NT2/D1 (cell line): ENCODE data around the gene AMH.
A peak's percentile ranks its signal among the peaks of the same experiment; 100 is the strongest.

Experiments used
- DNase-seq: peaks from one replicate; pipeline ENCODE4 v3.0.0-alpha.2; 2011; ENCODE audit warnings: low read depth, low spot score
- H3K27me3 ChIP-seq: 2 replicates; pipeline ENCODE4 v1.6.0; 2011; ENCODE audit warnings: mild to moderate bottlenecking; ENCODE audit not compliant: insufficient read length, insufficient read depth
- H3K36me3 ChIP-seq: 2 replicates; pipeline ENCODE4 v1.6.1; 2011; ENCODE audit warnings: mild to moderate bottlenecking, low read length, mixed read lengths; ENCODE audit not compliant: insufficient read depth, insufficient read length
- H3K4me1 ChIP-seq: 2 replicates; pipeline ENCODE4 v1.5.1; 2011; ENCODE audit not compliant: insufficient read depth, insufficient read length
- H3K4me3 ChIP-seq: 2 replicates; pipeline ENCODE4 v1.5.1; 2011; ENCODE audit warnings: low read depth; ENCODE audit not compliant: insufficient read length
- H3K9ac ChIP-seq: 2 replicates; pipeline ENCODE4 v1.6.0; 2011; ENCODE audit warnings: low read depth; ENCODE audit not compliant: insufficient read length
- H3K9me3 ChIP-seq: 2 replicates; pipeline ENCODE4 v1.5.1; 2011; ENCODE audit warnings: mild to moderate bottlenecking, low read length; ENCODE audit not compliant: insufficient read depth
- SUZ12 ChIP-seq: IDR thresholded peaks from 2 replicates; pipeline ENCODE4 v1.6.1; 2011; ENCODE audit not compliant: insufficient read length, insufficient read depth; ENCODE audit errors: extremely low read depth
- YY1 ChIP-seq: IDR thresholded peaks from 2 replicates; pipeline ENCODE4 v1.6.1; 2011; ENCODE audit not compliant: insufficient read length, insufficient read depth
- ZNF274 ChIP-seq: IDR thresholded peaks from 2 replicates; pipeline ENCODE4 v1.6.1; 2011; ENCODE audit warnings: mild to moderate bottlenecking, low read depth, low read length

The AMH gene

DNA sequence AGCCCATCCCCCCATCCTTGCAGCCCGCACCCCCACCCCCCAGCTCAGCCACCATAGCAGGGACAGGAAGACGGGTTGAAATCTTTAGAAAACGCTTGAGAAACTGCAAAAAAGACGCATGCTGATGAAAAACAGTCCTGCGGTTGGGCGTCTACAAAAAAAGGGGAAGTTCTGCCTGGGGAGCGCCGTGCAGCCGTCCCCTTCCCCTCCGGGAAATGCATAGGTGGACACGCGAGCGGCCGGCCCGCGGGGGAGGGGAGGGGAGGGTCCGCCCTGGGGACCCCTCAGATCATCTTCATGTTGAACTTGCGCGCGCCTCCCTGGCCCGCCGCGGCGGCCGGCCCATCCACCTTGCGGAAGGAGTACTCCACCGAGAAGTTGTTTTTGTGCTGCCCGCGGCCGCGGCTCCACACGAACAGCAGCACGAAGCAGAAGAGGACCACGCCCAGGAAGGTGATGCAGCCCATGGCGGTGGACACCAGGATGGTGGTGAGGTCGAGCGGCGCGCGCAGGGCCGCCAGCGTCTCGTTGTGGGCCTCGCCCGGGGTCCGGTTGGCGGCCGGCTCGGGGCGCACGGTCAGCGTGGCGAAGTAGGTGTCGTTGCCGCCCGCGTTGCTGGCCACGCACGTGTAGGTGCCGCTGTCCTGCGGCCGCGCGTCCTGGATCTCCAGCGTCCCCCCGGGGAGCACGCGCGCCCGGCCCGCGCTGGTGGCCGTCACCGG lies 40.8 kb downstream of the AMH start:
- Histone ChIP-seq H3K9ac (peak overlapping the region; percentile 27), H3K4me3 (peak overlapping the region; percentile 40), H3K36me3 (no peaks in the 10 kb centered on the region), H3K27me3 (peaks cover 87% of the 10 kb centered on the region), H3K9me3 (no peaks in the 10 kb centered on the region), H3K4me1 (peaks cover 20% of the 10 kb centered on the region)
- DNase-seq: no peak
- no peak for TF ChIP-seq SUZ12
- no peak for TF ChIP-seq ZNF274
- TF ChIP-seq YY1: no peak

DNA sequence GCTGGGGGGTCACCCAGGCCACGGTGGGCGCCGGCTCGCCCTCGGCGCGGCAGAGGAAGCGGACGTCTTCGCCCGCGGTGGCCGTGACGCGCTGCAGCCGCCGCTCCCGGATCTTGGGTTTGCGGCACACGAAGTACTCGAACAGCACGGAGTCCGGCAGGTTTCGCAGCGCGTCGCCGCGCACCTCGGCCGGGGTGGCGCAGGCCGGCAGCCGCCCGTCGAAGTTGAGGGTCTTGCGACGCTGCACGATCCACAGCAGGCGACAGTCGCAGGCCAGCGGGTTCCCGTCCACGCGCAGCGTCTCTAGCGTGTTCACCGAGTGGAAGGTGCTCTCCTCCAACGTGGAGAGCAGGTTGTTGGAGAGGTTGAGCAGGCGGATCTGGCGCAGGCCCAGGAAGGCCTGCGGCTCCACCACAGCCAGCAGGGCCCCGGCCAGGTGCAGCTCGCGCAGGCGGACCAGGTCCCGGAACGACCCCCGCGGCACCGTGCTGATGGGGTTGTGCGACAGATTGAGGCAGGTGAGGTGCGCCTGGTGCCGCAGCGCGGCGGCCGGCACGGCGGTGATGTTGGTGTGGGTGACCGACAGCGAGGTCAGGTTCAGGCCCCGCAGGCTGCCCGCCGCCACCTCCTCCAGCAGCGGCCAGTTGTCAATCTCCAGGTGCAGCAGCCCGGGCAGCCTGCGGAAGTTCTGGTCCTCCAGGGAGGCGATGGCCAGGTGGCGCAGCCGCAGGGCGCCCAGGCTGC lies 41.5 kb downstream of the AMH start:
- H3K36me3 ChIP-seq: no peaks in the 10 kb centered on the region
- peaks cover 20% of the 10 kb centered on the region for H3K4me1 ChIP-seq
- peak overlapping the region; percentile 40 for H3K4me3 ChIP-seq
- no peak for DNase-seq
- peak overlapping the region; percentile 27 for H3K9ac ChIP-seq
- peaks cover 85% of the 10 kb centered on the region for H3K27me3 ChIP-seq
- TF ChIP-seq ZNF274: no peak
- no peak for TF ChIP-seq YY1
- TF ChIP-seq SUZ12: peak; percentile 91
- no peaks in the 10 kb centered on the region for H3K9me3 ChIP-seq

DNA sequence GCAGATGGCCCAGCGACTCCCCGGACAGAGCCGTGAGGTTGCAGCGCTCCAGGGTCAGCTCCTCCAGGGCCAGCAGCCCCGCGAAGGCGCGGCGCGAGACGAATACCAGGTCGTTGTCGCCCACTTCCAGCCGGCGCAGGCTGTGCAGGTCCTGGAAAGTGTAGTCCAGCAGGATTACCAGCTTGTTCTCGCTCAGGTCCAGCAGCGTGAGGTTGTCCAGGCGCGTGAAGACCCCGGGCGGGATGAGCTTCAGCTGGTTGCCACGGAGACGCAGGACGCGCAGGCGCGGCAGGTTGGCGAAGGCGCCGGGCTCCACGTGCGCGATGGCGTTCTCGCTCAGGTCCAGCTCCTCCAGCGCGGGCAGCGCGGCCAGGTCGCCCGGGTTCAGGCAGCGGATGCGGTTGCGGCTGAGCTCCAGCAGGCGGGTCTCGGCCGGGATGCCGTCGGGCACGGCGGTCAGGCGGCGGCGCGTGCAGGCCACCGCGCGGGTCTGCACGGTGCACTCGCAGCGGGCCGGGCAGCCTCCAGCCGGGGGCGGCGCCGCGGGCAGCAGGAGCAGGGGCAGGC lies 42.1 kb downstream of the AMH start:
- TF ChIP-seq SUZ12 (peak; percentile 73), YY1 (no peak)
- Histone ChIP-seq H3K27me3 (peaks cover 84% of the 10 kb centered on the region), H3K4me3 (peak overlapping the region; percentile 27), H3K9ac (peak overlapping the region; percentile 27), H3K36me3 (no peaks in the 10 kb centered on the region), H3K9me3 (no peaks in the 10 kb centered on the region), H3K4me1 (peaks cover 20% of the 10 kb centered on the region)
- DNase-seq: no peak

DNA sequence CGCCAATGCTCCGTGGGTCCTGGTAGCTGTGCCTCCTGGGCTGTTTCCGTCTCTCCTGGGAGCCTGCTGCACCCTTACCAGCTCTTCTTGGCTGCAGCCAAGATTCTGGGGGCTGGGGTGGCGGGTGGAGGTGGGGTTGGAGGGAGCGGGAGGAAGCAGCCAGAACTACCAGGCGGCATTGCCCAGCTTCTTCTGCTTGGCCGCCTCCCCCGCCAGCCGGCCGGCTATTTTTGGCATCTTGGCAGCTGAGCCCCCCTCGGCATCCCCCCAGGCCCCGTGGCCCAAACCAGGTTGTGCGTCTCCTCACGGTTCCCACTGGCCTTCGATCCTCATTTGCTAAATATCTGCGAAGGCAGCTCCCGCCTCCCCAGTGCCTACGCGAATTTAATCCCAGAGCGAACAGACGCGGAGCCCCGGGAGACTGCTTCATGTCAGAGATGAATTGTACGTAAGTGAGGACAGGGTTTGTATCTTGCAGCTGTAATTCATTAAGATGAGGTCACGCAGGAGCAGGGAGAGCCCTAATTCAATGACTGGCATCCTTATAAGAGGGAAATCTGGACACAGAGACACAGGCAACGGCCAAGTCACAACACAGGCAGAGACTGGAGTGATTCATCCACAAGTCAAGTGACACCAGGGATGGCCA lies 45.7 kb downstream of the AMH start:
- H3K27me3 ChIP-seq: peaks cover 50% of the 10 kb centered on the region
- H3K4me3 ChIP-seq: no peak overlapping the region
- H3K9me3 ChIP-seq: no peaks in the 10 kb centered on the region
- DNase-seq: no peak
- no peaks in the 10 kb centered on the region for H3K36me3 ChIP-seq
- H3K4me1 ChIP-seq: peaks cover 20% of the 10 kb centered on the region
- no peak for TF ChIP-seq YY1
- no peak for TF ChIP-seq ZNF274
- no peak for TF ChIP-seq SUZ12
- H3K9ac ChIP-seq: no peak overlapping the region

DNA sequence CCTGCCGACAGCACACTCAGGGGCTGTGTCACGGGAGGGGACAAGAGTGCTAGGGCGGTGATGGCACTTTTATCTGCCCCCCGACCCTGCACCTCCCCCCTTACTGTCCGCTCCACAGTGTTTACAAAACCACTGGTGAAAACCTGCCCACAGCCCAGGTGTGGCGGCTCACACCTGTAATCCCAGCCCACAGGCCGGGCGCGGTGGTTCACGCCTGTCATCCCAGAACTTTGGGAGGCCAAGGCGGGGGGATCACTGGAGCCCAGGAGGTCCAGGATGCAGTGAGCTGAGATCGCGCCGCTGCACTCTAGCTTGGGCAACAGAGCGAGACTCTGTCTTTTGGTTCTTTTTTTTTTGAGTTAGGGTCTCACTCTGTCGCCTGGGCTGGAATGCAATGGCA lies 47.0 kb downstream of the AMH start:
- Histone ChIP-seq H3K27me3 (peaks cover 37% of the 10 kb centered on the region), H3K4me3 (no peak overlapping the region)

DNA sequence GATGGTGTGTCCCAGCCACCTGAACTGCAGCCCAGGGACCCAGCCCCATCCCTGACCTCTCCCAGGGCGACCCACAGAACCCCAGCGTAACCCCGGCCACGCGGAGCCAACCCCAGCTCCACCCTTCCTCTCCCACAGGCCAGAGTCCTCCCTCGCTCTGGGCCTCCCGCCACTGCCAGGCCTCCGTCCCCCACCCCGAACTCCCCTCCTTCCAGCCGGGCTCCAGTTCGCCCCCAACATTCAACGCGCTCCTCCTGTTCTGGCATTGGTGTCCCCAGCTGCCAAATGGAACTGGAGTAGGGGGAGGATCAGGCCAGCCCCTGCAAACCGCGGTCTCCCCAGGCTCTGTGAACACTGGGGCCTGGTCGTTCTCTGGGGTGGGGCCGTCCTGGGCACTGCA lies 51.4 kb downstream of the AMH start:
- H3K4me3 ChIP-seq: no peak overlapping the region
- H3K27me3 ChIP-seq: peaks cover 12% of the 10 kb centered on the region
- H3K4me1 ChIP-seq: peaks cover 26% of the 10 kb centered on the region
- H3K9me3 ChIP-seq: no peaks in the 10 kb centered on the region
- H3K36me3 ChIP-seq: no peaks in the 10 kb centered on the region
- H3K9ac ChIP-seq: no peak overlapping the region
- no peak for TF ChIP-seq SUZ12
- TF ChIP-seq YY1: no peak
- TF ChIP-seq ZNF274: no peak
- no peak for DNase-seq

More for the DNA sequence above, 47.0 kb downstream of the AMH start:
- Histone ChIP-seq H3K4me1 (peaks cover 17% of the 10 kb centered on the region), H3K9me3 (no peaks in the 10 kb centered on the region), H3K36me3 (no peaks in the 10 kb centered on the region), H3K9ac (peak overlapping the region; percentile 42)
- TF ChIP-seq ZNF274: no peak
- TF ChIP-seq SUZ12: no peak
- TF ChIP-seq YY1: no peak
- DNase-seq: no peak
